Measurements from ENCODE around the gene SLC12A4. TPM values are rescaled to one million over a fixed set of nuclear protein-coding genes. Genes with fewer than 3 reads are reported as not detected.

Gene SLC12A4
- total and polyA plus RNA-seq, 2 of the 13 experiments (the other 11 are each of a cell fraction or from before 2014, with no cell fraction given): 65.1 to 84.3 TPM

DNA sequence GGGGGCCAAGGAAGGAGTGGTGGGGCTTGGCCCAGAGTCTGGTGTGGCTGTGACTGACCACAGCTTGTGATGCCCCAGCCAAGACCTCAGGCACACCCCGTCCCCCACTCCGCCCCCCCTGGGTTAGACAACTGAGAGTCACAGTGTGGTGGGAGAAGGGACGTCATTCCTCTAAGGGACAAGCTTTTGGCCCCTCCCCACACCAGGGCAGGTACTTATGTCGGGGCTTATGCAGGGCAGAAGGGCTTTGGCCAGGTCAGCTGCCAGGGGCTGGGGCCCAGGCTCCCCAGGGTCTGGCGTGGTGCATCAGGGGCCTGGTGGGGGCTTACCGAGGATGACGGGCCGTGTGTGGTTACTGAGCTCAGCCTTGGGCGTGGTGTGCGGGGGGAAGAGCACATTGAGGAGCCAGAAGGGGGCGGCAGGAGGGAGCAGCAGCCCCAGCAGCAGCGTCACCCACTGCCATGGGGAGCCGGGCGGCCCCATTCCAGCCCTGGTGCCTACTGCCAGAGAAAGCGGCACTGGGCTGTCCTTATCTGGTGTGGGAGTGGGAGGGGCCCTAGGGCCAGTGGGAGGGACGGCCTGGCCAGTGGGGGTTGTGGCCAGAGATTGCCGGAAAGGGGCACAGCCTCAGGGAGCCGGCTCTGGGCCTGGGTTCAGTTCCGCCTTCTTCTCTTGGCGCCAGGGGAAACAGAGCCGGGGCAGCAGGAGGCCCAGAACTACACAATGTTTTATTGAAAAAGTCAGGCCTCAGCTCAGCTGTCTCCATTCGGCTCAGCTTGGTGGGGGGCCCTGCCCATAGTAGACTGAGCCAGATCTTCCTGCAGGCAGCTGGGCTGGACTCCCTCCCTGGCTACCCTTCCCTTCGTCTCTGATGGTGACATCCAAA lies 24.6 kb downstream of the SLC12A4 start, which contains the start of gene LCAT (continued):
- TF ChIP-seq ERF (CRISPR knock-in tag; IDR thresholded peaks at IDR 0.05) (peak; percentile 83), ZNF317 (CRISPR knock-in tag; IDR thresholded peaks at IDR 0.05) (no peak), HNRNPK (IDR thresholded peaks at IDR 0.05; ENCODE audit: low read depth, low read length, poor library complexity, severe bottlenecking) (peak; percentile 40), ZFP36 (IDR thresholded peaks at IDR 0.05; ENCODE audit: borderline replicate concordance, low read depth, low read length, partially characterized antibody) (no peak), SOX5 (CRISPR knock-in tag; IDR thresholded peaks at IDR 0.05; ENCODE audit: borderline replicate concordance) (peak; percentile 42; the same call in 1 of the 2 replicates), SOX13 (IDR thresholded peaks at IDR 0.05) (no peak), SOX13 (CRISPR knock-in tag; conservative IDR thresholded peaks at IDR 0.05 in 1 of 2, IDR thresholded peaks at IDR 0.05 in 1 of 2) (peak in 1 of 2 experiments; percentile 42; a peak in 1 of 4 replicates), ZNF572 (CRISPR knock-in tag; IDR thresholded peaks at IDR 0.05) (peak; percentile 96), RXRB (CRISPR knock-in tag; IDR thresholded peaks at IDR 0.05; ENCODE audit: borderline replicate concordance) (peak; percentile 24; the same call in 1 of the 2 replicates), TBL1XR1 (IDR thresholded peaks at IDR 0.05; ENCODE audit: borderline replicate concordance, low read length, partially characterized antibody) (peak; percentile 15), ZNF589 (CRISPR knock-in tag; conservative IDR thresholded peaks at IDR 0.05) (peak; percentile 19; the same call in 1 of the 2 replicates), ZNF296 (CRISPR knock-in tag; conservative IDR thresholded peaks at IDR 0.05) (no peak; the same call in 1 of the 2 replicates), ZNF224 (CRISPR knock-in tag; IDR thresholded peaks at IDR 0.05) (0 out of 2 replicates have a peak, but pooled peaks have one; percentile 68), ZMYM4 (CRISPR knock-in tag; IDR thresholded peaks at IDR 0.05) (no peak; the same call in none of the 2 replicates), ZMAT3 (CRISPR knock-in tag; conservative IDR thresholded peaks at IDR 0.05) (no peak; the same call in 1 of the 2 replicates), NCOA2 (CRISPR knock-in tag; IDR thresholded peaks at IDR 0.05) (peak; percentile 64), ZNF567 (CRISPR knock-in tag; IDR thresholded peaks at IDR 0.05; ENCODE audit: borderline replicate concordance) (0 out of 2 replicates have a peak, but pooled peaks have one; percentile 2)
- TF ChIP-seq, protein P1, sequence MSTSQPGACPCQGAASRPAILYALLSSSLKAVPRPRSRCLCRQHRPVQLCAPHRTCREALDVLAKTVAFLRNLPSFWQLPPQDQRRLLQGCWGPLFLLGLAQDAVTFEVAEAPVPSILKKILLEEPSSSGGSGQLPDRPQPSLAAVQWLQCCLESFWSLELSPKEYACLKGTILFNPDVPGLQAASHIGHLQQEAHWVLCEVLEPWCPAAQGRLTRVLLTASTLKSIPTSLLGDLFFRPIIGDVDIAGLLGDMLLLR (CRISPR knock-in tag; IDR thresholded peaks at IDR 0.05): peak; percentile 13; the same call in 1 of the 2 replicates
- TF ChIP-seq, protein P2, sequence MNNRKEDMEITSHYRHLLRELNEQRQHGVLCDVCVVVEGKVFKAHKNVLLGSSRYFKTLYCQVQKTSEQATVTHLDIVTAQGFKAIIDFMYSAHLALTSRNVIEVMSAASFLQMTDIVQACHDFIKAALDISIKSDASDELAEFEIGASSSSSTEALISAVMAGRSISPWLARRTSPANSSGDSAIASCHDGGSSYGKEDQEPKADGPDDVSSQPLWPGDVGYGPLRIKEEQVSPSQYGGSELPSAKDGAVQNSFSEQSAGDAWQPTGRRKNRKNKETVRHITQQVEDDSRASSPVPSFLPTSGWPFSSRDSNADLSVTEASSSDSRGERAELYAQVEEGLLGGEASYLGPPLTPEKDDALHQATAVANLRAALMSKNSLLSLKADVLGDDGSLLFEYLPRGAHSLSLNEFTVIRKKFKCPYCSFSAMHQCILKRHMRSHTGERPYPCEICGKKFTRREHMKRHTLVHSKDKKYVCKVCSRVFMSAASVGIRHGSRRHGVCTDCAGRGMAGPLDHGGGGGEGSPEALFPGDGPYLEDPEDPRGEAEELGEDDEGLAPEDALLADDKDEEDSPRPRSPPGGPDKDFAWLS (CRISPR knock-in tag; IDR thresholded peaks at IDR 0.05; ENCODE audit: borderline replicate concordance): no peak
- TF ChIP-seq, protein P3, sequence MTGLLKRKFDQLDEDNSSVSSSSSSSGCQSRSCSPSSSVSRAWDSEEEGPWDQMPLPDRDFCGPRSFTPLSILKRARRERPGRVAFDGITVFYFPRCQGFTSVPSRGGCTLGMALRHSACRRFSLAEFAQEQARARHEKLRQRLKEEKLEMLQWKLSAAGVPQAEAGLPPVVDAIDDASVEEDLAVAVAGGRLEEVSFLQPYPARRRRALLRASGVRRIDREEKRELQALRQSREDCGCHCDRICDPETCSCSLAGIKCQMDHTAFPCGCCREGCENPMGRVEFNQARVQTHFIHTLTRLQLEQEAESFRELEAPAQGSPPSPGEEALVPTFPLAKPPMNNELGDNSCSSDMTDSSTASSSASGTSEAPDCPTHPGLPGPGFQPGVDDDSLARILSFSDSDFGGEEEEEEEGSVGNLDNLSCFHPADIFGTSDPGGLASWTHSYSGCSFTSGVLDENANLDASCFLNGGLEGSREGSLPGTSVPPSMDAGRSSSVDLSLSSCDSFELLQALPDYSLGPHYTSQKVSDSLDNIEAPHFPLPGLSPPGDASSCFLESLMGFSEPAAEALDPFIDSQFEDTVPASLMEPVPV (CRISPR knock-in tag; IDR thresholded peaks at IDR 0.05): peak; percentile 92
- TF ChIP-seq, protein P4, sequence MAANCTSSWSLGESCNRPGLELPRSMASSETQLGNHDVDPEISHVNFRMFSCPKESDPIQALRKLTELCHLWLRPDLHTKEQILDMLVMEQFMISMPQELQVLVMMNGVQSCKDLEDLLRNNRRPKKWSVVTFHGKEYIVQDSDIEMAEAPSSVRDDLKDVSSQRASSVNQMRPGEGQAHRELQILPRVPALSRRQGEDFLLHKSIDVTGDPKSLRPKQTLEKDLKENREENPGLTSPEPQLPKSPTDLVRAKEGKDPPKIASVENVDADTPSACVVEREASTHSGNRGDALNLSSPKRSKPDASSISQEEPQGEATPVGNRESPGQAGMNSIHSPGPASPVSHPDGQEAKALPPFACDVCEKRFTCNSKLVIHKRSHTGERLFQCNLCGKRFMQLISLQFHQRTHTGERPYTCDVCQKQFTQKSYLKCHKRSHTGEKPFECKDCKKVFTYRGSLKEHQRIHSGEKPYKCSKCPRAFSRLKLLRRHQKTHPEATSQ (CRISPR knock-in tag; IDR thresholded peaks at IDR 0.05; ENCODE audit: borderline replicate concordance): peak; percentile 68; the same call in 1 of the 2 replicates
- TF ChIP-seq, protein P5, sequence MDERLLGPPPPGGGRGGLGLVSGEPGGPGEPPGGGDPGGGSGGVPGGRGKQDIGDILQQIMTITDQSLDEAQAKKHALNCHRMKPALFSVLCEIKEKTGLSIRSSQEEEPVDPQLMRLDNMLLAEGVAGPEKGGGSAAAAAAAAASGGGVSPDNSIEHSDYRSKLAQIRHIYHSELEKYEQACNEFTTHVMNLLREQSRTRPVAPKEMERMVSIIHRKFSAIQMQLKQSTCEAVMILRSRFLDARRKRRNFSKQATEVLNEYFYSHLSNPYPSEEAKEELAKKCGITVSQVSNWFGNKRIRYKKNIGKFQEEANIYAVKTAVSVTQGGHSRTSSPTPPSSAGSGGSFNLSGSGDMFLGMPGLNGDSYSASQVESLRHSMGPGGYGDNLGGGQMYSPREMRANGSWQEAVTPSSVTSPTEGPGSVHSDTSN (CRISPR knock-in tag; IDR thresholded peaks at IDR 0.05): 0 out of 2 replicates have a peak, but pooled peaks have one; percentile 7
